ENCODE data around the gene AEBP1. TPM values are rescaled to one million over a fixed set of nuclear protein-coding genes. Genes with fewer than 3 reads are reported as not detected.

The AEBP1 gene
- total and polyA plus RNA-seq, 8 donors: 14.6 to 179 (median 41.2) TPM

- DNase-seq: no peak
- Histone ChIP-seq H3K4me3 (no peak overlapping the region), H3K27ac (peak overlapping the region in 4 of 5 donors; percentile 84 to 93 (median 90)), H3K9me3 (no peaks in the 10 kb centered on the region), H3K36me3 (peaks cover 0 to 13% (median 10%) of the 10 kb centered on the region in 4 donors), H3K27me3 (peaks cover 0 to 41% (median 28%) of the 10 kb centered on the region in 3 donors), H3K4me1 (peaks cover 5 to 52% (median 33%) of the 10 kb centered on the region in 4 donors)
- 75 to 82% (median 79%) methylated on average over 7 to 8 of the region's 8 CpGs for WGBS, 5 donors
- intact Hi-C loops (cut with DNase I; ENCODE audit: low total_unique reads): no loop called here
- TF ChIP-seq POLR2A (IDR thresholded peaks at IDR 0.05) (no peak), EP300 (IDR thresholded peaks at IDR 0.05) (no peak)
Measured at GRCh38 chr7:44102846-44103565, 1.1 kb upstream of the AEBP1 start.

GRCh38 chr7:44103566-44103922, 601 bp upstream of the AEBP1 start:
- Histone ChIP-seq H3K4me3 (peak overlapping the region in 2 of 4 donors; percentile 53 to 61), H3K4me1 (peaks cover 5 to 56% (median 33%) of the 10 kb centered on the region in 4 donors), H3K27ac (peak overlapping the region; percentile 24 to 93 (median 88)), H3K36me3 (peaks cover 0 to 19% (median 15%) of the 10 kb centered on the region in 4 donors), H3K9me3 (no peaks in the 10 kb centered on the region), H3K27me3 (peaks cover 0 to 41% (median 28%) of the 10 kb centered on the region in 3 donors)
- intact Hi-C loops (cut with DNase I; ENCODE audit: low total_unique reads): no loop called here
- WGBS, 5 donors: 52 to 71% (median 56%) methylated on average over 7 to 8 of the region's 8 CpGs
- DNase-seq: no peak
- TF ChIP-seq, protein P1, sequence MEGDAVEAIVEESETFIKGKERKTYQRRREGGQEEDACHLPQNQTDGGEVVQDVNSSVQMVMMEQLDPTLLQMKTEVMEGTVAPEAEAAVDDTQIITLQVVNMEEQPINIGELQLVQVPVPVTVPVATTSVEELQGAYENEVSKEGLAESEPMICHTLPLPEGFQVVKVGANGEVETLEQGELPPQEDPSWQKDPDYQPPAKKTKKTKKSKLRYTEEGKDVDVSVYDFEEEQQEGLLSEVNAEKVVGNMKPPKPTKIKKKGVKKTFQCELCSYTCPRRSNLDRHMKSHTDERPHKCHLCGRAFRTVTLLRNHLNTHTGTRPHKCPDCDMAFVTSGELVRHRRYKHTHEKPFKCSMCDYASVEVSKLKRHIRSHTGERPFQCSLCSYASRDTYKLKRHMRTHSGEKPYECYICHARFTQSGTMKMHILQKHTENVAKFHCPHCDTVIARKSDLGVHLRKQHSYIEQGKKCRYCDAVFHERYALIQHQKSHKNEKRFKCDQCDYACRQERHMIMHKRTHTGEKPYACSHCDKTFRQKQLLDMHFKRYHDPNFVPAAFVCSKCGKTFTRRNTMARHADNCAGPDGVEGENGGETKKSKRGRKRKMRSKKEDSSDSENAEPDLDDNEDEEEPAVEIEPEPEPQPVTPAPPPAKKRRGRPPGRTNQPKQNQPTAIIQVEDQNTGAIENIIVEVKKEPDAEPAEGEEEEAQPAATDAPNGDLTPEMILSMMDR (IDR thresholded peaks at IDR 0.05): no peak
- no peak for TF ChIP-seq POLR2AphosphoS5 (IDR thresholded peaks at IDR 0.05)
- TF ChIP-seq EP300 (IDR thresholded peaks at IDR 0.05): no peak
- no peak for TF ChIP-seq POLR2A (IDR thresholded peaks at IDR 0.05)

DNA sequence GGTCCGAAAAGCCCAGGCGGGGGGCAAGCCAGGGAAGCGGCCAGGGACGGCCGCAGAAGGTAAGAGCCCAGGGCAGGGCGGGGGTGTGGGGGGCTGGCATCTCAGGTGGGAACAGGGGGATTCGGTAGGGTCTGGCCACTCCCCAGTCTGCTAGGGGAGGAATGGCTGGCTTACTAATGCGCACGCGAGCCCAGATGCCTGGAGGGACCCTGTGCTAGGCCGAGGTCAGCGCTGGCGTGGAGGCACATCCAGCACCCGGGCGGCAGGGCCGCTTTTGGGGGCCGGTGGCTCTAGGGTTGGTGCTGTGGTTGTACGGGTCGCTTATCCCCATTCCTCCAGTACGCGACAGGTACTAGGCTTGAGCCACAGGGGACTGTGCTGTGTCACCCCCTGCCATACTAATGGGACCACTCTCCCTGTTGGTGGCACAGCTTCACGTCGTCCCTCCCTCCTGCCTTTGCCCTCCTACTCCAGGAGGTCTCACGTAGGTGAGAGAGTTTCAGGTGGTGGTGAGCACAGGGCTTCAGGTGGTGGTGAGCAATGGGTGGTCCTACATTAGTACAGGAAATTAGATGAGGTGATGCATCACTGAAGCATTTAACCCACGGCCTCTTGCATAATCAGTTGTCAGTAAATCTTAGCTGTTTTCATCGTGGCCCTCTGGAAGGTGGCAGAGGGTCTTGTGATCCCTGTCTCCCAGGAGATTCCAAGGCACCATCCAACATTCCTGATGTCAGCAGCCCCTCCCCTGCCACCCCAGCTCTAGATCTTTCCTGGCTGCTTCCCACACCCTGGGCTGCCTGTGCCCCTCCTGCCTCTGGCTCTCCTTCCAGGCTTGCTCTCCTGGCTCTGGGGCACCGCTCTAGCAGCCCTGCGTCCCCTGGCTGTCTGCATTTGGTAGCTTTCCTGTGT, 971 bp downstream of the AEBP1 start:
- peaks cover 0 to 34% (median 31%) of the 10 kb centered on the region in 4 donors for H3K36me3 ChIP-seq
- TF ChIP-seq EP300 (IDR thresholded peaks at IDR 0.05) (peak; percentile 13), POLR2A (IDR thresholded peaks at IDR 0.05) (no peak), POLR2AphosphoS5 (IDR thresholded peaks at IDR 0.05) (peak in 2 of 3 donors; percentile 35 to 42)
- TF ChIP-seq, protein P1 (IDR thresholded peaks at IDR 0.05): no peak
- peak overlapping the region; percentile 1 to 93 (median 88) for H3K27ac ChIP-seq
- intact Hi-C loops (cut with DNase I; ENCODE audit: low total_unique reads): no loop called here
- 18 to 40% (median 34%) methylated on average over 23 to 28 of the region's 28 CpGs for WGBS, 5 donors
- H3K4me3 ChIP-seq: peak overlapping the region; percentile 46 to 61 (median 54)
- peaks cover 5 to 56% (median 35%) of the 10 kb centered on the region in 4 donors for H3K4me1 ChIP-seq
- DNase-seq: peak in 1 of 2 donors; percentile 52
- H3K27me3 ChIP-seq: peaks cover 0 to 41% (median 28%) of the 10 kb centered on the region in 3 donors
- no peaks in the 10 kb centered on the region for H3K9me3 ChIP-seq

- Histone ChIP-seq H3K4me1 (peaks cover 5 to 56% (median 35%) of the 10 kb centered on the region in 4 donors), H3K27ac (peak overlapping the region in 4 of 5 donors; percentile 84 to 93 (median 90)), H3K27me3 (peaks cover 0 to 41% (median 28%) of the 10 kb centered on the region in 3 donors), H3K4me3 (peak overlapping the region; percentile 46 to 61 (median 54)), H3K36me3 (peaks cover 0 to 42% (median 37%) of the 10 kb centered on the region in 4 donors), H3K9me3 (no peaks in the 10 kb centered on the region)
- 58 to 86% (median 62%) methylated on average over 2 of the region's 2 CpGs for WGBS, 5 donors
- no peak for DNase-seq
- intact Hi-C loops (cut with DNase I; ENCODE audit: low total_unique reads): no loop called here
- TF ChIP-seq POLR2AphosphoS5 (IDR thresholded peaks at IDR 0.05) (no peak), POLR2A (IDR thresholded peaks at IDR 0.05) (no peak), EP300 (IDR thresholded peaks at IDR 0.05) (no peak)
- TF ChIP-seq, protein P1 (IDR thresholded peaks at IDR 0.05): no peak
Measured at GRCh38 chr7:44105832-44106231, 1.7 kb downstream of the AEBP1 start.
